ENCODE data around the gene SLC6A19.

The SLC6A19 gene

DNA sequence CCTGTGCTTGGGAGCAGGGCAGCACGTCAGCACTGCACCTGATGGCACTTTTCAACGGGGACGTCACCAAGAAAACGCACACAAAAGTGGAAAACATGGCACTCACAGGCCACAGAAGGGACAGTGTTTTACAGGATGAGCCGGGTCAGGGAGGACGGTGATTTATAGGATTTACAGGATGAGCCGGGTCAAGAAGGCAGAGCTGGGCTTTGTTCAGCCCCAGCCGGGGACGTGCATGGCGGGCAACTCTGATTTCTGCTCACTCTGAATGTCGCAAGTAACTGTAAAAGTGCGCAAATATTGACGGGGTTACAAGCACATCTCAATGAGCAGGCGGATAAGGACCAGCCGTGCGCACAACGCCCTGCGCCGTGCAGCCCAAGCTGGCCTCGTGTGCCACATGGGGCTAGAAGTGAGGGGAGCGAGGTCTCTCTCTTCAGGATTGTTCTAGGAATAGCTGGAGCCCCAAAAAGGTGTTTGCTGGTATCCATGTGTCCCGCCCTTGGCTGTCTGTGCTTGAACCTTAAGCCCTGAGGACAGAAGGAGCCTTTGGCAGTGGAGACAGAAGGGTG is 40.2 kb downstream of the SLC6A19 start:
- H3K9me3 ChIP-seq: no peaks in the 10 kb centered on the region
- no peak overlapping the region for H3K4me3 ChIP-seq (ENCODE audit: low read depth in 1 of 2, low read length in 1 of 2)
- no peak overlapping the region for H3K27ac ChIP-seq
- H3K36me3 ChIP-seq: no peaks in the 10 kb centered on the region
- no peaks in the 10 kb centered on the region for H3K4me1 ChIP-seq (ENCODE audit: control insufficient read depth in 1 of 2, insufficient read depth in 1 of 2, low read depth in 1 of 2, low read length in 1 of 2)
- TF ChIP-seq, protein P1, sequence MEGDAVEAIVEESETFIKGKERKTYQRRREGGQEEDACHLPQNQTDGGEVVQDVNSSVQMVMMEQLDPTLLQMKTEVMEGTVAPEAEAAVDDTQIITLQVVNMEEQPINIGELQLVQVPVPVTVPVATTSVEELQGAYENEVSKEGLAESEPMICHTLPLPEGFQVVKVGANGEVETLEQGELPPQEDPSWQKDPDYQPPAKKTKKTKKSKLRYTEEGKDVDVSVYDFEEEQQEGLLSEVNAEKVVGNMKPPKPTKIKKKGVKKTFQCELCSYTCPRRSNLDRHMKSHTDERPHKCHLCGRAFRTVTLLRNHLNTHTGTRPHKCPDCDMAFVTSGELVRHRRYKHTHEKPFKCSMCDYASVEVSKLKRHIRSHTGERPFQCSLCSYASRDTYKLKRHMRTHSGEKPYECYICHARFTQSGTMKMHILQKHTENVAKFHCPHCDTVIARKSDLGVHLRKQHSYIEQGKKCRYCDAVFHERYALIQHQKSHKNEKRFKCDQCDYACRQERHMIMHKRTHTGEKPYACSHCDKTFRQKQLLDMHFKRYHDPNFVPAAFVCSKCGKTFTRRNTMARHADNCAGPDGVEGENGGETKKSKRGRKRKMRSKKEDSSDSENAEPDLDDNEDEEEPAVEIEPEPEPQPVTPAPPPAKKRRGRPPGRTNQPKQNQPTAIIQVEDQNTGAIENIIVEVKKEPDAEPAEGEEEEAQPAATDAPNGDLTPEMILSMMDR (IDR thresholded peaks at IDR 0.05): no peak
- H3K27me3 ChIP-seq: peaks cover 31% of the 10 kb centered on the region

- peaks cover 43% of the 10 kb centered on the region for H3K27me3 ChIP-seq
- no peaks in the 10 kb centered on the region for H3K4me1 ChIP-seq (ENCODE audit: control insufficient read depth in 1 of 2, insufficient read depth in 1 of 2, low read depth in 1 of 2, low read length in 1 of 2)
- no peaks in the 10 kb centered on the region for H3K9me3 ChIP-seq
- no peaks in the 10 kb centered on the region for H3K36me3 ChIP-seq
- no peak overlapping the region for H3K4me3 ChIP-seq (ENCODE audit: low read depth in 1 of 2, low read length in 1 of 2)
- TF ChIP-seq, protein P1 (IDR thresholded peaks at IDR 0.05): no peak
- no peak overlapping the region for H3K27ac ChIP-seq
These were observed 41.5 kb downstream of the SLC6A19 start for GRCh38 chr5:1242733-1243486.

GRCh38 chr5:1243487-1244130 is 42.2 kb downstream of the SLC6A19 start:
- H3K4me1 ChIP-seq (ENCODE audit: control insufficient read depth in 1 of 2, insufficient read depth in 1 of 2, low read depth in 1 of 2, low read length in 1 of 2): no peaks in the 10 kb centered on the region
- H3K4me3 ChIP-seq (ENCODE audit: low read depth in 1 of 2, low read length in 1 of 2): no peak overlapping the region
- H3K36me3 ChIP-seq: no peaks in the 10 kb centered on the region
- H3K27ac ChIP-seq: no peak overlapping the region
- TF ChIP-seq, protein P1 (IDR thresholded peaks at IDR 0.05): no peak
- no peaks in the 10 kb centered on the region for H3K9me3 ChIP-seq
- H3K27me3 ChIP-seq: peaks cover 43% of the 10 kb centered on the region

GRCh38 chr5:1244255-1244654 is 42.9 kb downstream of the SLC6A19 start:
- TF ChIP-seq, protein P1 (IDR thresholded peaks at IDR 0.05): no peak
- H3K27me3 ChIP-seq: peaks cover 43% of the 10 kb centered on the region
- H3K4me3 ChIP-seq (ENCODE audit: low read depth in 1 of 2, low read length in 1 of 2): no peak overlapping the region
- H3K9me3 ChIP-seq: no peaks in the 10 kb centered on the region
- H3K36me3 ChIP-seq: no peaks in the 10 kb centered on the region
- H3K27ac ChIP-seq: no peak overlapping the region
- no peaks in the 10 kb centered on the region for H3K4me1 ChIP-seq (ENCODE audit: control insufficient read depth in 1 of 2, insufficient read depth in 1 of 2, low read depth in 1 of 2, low read length in 1 of 2)

GRCh38 chr5:1244976-1245375 is 43.6 kb downstream of the SLC6A19 start:
- Histone ChIP-seq H3K4me3 (ENCODE audit: low read depth in 1 of 2, low read length in 1 of 2) (no peak overlapping the region), H3K27ac (no peak overlapping the region), H3K9me3 (no peaks in the 10 kb centered on the region), H3K36me3 (no peaks in the 10 kb centered on the region), H3K4me1 (ENCODE audit: control insufficient read depth in 1 of 2, insufficient read depth in 1 of 2, low read depth in 1 of 2, low read length in 1 of 2) (no peaks in the 10 kb centered on the region), H3K27me3 (peaks cover 43% of the 10 kb centered on the region)
- TF ChIP-seq, protein P1 (IDR thresholded peaks at IDR 0.05): no peak

Data from neutrophil (primary cell).